DMS53 treated with DMSO at 0.1 percent for 48 hours (cell line): ENCODE data around the gene MCTP2.
A peak's percentile ranks its signal among the peaks of the same experiment; 100 is the strongest.

Experiments
- DNase-seq: peaks from one replicate; lab custom pipeline; 2025; ENCODE audit not compliant: unreplicated experiment; lab: John Stamatoyannopoulos, UW

The MCTP2 gene

GRCh38 chr15:94230883-94231722, at the start of gene MCTP2:
Gene MCTP2, plus strand, starts transcription at chr15:94231561. Its CDS starts 66,705 bp downstream, at chr15:94298266.
- peak; percentile 87 for DNase-seq

GRCh38 chr15:94182883-94183282, 48.5 kb upstream of the MCTP2 start:
- no peak for DNase-seq

DNA sequence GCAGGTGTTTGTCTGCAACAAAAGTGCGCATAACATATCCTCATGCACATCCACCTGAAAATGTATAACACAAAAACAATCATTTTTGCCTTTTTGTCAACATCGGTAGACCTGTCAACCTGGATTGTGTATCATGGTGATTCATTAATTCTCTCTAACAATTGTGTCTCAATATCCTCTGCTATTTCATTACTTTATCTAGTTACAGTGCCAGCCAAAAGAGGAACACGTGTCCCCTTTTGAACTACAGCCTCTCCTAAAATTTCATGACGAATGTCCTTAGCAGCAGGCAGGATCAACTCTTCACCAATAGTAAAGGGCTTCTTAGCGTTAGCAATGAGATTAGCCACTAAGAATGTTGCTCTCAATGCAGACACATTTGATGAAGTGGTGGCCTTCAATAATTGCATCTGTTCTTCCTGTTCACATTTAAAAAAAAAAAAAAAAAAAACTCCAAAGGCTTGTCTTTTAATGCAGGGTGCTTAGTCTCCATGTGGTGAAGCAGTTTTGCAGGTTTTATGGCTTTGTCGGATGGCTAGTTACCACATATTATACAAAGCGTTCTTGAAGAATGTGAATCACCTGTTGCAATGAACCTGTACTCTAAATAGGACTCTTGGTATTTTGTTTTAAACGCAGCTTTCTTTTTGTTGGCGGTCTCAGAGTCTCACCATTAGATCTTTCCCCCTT, 45.7 kb upstream of the MCTP2 start:
- no peak for DNase-seq

DNA sequence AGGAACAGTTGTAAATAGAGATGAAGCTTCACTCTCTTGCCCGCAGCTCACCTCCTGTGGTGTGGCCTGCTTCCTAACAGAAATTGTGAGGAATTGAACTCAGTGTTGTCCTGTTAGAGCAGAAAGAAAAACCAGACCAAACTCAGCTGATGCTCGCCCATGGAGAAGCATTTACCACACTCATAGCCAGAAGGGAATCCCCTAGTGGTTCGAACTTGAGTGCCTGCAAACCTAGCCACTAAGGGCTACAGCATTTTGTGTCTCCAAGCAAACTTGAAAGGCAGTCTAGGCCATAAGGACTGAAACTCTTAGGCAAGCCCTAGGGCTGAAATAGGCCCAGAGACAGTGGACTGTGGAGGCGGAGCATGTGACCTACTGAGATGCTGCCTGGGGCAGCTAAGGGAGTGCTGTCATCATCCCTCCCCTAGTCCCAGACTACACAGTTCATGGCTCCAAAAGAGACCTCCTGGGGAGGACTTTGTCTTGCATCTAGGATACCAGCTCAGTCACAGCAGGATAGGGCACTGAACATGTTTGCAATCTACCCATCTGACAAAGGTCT, 44.5 kb upstream of the MCTP2 start:
- no peak for DNase-seq

DNA sequence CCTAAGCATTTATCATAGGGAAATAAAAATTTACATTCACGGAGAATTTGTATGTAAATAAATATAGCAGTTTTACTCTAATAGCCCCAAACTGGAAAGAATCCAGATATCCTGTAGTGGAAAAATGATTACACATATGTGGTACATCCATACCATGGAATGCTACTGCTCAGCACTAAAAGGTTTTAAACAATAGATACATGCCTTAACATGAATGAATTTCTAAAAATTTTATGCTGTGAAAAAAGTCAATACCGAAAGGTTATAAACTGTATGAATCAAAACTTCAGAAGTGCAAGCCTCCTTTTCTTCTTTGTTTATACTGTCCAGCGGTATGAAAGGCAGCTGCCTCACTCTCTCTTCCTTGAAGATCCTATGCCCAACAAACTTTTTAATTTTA, 37.5 kb upstream of the MCTP2 start:
- DNase-seq: no peak

DNA sequence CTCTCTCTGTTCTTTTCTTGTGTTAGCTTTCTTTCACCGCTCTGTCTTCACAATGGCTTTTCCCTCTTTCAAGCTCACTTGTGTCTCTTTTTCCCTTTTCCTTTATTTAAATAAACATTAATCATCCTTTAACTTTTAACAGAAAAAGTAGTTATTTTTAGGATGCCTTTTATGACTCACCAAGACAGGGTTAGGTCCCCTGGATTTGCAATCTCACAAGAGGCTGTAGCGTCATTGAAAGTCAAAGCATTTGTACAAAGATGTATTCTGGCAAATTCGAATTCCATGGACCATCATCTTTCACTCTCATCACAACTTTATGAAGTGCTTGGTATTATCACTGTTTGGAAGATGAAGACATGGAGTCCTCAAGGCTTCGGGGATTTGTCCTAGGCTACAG, 34.8 kb upstream of the MCTP2 start:
- DNase-seq: no peak

DNA sequence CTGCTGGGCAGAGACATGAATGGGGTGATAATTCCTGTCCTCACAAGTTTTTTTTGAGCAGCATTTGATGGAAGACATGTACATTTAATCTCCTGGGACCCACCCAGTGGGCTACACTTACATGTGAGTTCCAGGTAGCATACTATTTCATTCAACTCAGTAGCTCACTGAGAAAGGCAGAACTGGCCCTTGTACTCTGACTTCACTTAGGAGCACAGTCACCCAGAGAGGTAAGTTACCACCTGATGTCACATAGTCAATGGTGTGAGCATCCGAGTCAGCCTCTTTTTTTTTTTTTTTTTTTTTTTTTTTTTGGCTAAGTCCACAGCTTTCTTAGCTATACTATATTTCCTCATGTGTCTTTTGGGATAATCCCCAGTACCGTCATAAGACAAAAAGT, 32.7 kb upstream of the MCTP2 start:
- DNase-seq: no peak

DNA sequence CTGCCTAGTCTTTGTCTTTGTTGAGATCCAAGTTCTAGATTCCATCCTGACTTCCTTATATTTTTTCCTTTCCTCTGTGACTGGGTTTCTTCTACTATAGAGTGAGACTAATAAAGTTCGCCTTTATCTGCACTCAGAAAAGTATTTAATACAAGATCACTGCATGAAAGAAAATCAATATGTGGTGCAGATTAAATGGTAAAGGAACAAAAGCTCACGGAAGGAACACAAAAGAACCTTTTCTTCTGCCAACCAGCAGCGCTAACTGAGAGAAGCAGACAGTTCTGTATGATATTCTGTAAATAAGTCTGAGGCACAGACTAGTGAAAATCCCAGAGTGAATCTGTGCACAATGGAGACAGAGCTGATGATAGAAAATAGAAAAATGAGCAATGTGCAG, 31.6 kb upstream of the MCTP2 start:
- no peak for DNase-seq

- no peak for DNase-seq
Measured at GRCh38 chr15:94203306-94203705, 28.1 kb upstream of the MCTP2 start.

GRCh38 chr15:94205366-94205765, 26.0 kb upstream of the MCTP2 start:
- DNase-seq: no peak

DNA sequence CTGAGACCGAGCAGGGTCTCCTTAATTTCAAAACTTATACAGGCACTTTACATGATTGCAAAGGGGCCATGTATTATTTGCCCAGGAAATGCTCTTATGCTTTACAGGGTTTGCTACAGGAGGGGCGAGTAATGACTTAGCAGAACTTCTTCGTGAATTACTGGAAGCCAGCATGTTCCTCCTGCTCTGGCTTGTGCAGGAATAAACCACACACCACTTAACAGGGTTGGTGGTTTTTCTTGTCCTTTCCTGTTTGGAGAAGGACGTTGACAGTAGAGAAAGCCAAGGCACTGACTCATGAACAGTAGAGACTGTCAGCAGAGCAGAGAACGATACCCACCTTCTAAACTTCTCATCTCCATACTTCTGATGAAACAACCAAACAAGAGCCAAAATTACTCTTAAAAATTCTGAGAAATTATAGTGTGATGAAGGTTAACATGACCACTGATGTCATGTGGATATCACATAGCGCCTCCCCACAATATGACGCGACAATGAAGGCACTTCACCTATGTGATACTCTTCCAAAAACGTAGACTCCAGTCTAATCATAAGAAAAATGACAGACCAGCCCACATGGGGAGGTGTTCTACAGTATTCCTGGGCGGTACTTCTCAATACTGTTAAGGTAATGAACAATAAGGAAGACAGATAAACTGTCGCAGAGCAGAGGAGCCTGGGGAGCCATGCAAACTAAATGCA, 24.7 kb upstream of the MCTP2 start:
- DNase-seq: no peak

- no peak for DNase-seq
Measured at GRCh38 chr15:94212291-94212690, 19.1 kb upstream of the MCTP2 start.

DNA sequence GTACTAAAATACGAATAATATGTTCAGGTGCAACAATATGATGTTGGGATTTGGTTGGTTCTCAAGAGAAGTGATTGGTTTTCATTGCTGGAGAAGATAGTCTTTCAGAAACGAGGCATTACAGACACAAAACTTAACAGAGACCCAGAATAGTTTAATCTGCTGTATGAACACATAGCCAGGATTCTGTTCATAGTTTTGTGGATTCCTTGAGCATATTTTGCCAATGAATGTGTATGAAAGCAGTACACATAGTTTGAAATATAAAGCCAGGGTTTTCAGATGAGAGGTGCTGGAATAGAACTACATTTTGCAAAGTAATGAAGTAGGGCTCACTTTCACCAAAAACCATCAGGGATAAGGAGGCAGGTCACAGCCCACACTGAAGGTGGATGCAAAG, 5.7 kb upstream of the MCTP2 start:
- no peak for DNase-seq

DNA sequence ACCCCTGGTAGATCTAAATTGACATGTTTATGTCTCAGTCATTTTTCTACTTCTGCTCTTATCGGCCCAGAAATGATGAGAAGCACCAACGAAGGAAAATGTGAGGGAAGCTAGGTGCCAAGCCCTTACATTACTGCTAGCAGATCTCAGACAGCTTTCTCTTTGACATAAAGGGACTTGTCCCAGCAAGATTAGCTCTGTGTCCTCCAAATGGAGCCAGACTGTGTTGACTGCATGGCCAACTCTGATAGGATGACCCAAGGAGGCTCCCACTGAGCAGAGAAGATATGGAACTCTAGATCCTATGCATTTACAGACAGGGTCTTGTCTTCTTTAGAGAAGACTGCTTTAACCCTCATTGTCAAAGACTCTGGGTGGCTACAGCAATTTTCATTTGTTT, 2.8 kb upstream of the MCTP2 start:
- DNase-seq: no peak

DNA sequence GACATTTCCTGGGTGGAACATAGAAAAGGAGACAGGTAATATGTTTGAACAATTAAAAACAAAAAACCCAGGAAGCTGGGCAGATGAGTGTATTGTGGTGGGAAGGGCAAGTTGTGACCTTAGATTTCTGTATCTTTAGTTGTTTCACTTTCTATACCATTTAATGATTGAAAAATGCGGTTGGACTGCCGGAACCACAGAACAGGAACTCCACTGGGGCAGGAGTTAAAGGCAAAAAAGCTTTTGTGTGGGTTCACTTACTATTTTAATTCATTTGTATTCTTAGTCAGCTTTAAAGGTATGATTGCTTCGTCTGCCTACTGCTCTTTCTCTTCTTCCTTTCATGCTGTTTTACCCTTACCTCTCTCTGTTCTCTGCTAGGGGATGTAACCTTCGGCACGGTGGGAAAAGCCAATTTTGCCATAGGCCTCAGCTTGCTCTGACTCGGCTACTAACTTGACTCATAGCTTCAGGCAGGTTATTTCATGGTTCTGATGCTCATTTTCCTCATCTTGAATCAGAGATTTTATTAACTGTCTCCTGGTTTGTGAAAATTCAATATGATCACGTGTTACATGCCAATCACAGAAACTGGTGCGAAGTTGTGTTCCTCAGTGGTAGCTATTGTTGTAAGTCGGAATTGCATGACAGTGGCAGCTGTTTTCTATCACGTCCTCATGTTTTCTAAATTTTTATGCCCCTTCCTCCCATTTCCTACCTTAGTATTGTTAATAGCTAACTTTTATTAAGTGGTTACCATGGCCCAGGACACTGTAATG, 1.6 kb upstream of the MCTP2 start:
- no peak for DNase-seq

GRCh38 chr15:94230431-94230882, 904 bp upstream of the MCTP2 start:
- no peak for DNase-seq

DNA sequence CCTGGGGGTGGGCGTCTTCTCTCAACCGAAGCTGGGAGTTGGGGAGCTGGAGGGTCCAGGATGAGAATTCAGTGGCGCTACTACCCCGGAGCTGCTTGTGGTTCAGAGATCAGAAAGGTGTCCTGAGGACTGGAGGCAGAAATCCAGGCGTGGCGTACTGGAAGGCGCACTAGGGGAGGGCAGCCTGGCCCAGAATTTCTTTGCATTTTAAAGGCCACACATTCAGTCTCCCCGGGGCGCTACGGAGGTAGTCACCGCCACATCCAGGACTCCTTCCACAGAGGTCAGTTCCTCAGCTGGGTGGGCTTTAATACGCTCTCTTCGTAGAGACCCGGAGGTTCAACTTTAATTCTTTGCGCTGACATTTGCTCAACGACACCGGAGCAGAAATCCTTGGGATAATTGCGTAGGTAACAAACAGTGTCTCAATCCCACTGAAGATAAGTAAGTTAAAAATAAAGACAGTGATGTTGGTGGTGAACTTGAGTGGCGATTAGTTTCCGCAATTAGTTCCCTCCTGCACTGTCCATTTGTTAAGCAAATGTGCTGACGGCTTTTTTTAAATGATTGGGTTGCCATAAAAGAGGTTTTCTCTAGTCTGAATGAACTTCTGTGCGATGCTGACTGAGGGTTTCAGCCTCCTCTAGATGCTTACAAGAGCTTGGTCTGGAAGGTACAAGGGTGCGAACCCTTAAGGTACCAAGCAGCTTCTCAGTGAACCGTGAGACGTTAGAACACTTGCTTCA, 535 bp downstream of the MCTP2 start:
- peak; percentile 22 for DNase-seq

GRCh38 chr15:94233441-94233840, 2.1 kb downstream of the MCTP2 start:
- DNase-seq: no peak

DNA sequence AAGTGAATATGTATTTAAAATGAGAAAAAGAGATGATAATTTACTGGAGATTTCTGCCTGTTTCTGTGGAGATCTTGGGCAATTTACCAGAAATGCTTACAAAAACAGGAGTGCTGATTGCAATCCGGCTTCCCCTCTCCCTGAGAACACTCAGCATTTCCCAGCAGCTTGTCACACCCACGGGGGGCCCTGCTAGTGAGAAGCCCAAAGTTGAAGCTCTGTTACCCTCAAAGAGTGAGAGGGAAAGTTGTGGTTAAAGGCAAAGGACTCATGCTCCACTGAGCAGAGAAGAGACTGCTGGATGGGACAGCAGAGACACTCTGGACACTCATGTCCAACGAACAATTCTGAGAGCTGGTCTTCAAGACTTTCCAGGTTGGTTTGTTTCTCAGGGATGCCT, 2.9 kb downstream of the MCTP2 start:
- DNase-seq: no peak

DNA sequence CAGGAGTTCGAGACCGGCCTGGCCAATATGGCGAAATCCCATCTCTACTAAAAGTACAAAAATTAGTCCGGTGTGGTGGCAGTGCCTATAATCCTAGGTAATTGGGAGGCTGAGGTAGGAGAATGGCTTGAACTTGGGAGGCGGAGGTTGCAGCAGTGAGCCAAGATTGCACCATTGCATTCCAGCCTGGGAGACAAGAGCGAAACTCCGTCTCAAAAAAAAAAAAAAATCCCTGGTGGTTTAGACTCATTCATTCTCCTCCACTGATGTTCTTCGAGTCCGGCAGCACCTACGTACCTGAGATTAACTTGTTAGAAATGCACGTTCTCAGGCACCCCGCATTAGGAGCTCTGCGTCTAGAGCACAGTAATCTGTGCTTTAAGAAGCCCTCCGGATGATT, 3.7 kb downstream of the MCTP2 start:
- DNase-seq: no peak
